ENCODE measurements around the gene PTPRK.

PTPRK gene

DNA sequence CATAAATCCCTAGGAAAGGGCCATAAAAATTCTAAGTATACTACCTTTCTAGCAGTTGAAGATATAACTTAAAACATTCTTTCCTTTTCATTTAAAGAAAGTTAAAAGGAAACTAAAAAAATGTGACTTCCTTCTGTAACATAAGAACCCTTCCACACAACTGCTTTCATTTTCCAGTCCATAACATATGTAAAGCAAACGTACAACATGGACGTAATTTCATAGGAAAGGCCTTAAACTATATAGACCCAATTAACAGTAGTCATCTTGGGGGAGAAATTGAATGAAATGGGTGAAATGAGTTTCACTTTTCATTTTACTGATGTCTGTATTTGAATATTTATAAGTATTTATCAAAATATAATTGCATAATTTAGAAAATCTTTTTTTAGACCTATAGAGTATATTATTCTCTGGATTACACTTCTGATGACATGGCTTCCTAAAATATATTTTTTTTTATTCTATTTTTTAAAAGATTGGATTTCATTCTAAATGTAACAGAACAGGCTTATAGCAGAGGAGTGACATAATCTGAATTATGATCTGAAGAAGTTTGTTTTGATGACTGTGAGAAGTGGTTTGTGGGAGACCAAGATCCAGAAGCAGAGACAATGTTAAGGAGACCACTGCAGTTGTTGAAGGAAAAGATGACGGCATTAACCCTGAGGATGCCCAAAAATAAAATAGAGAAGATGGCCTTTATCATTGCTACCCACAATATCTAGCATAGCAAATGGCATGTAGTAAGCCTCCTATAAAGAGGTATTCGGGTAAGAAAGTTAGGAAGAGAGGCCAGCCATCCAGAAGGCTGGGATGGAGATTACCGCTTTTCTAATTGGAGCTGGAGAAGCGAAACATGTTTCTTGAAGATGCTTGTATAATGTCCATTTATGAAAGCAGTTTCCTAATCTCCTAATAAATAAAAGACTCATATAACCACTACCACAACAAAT lies 260.4 kb downstream of the PTPRK start:
- TF ChIP-seq, protein P1, sequence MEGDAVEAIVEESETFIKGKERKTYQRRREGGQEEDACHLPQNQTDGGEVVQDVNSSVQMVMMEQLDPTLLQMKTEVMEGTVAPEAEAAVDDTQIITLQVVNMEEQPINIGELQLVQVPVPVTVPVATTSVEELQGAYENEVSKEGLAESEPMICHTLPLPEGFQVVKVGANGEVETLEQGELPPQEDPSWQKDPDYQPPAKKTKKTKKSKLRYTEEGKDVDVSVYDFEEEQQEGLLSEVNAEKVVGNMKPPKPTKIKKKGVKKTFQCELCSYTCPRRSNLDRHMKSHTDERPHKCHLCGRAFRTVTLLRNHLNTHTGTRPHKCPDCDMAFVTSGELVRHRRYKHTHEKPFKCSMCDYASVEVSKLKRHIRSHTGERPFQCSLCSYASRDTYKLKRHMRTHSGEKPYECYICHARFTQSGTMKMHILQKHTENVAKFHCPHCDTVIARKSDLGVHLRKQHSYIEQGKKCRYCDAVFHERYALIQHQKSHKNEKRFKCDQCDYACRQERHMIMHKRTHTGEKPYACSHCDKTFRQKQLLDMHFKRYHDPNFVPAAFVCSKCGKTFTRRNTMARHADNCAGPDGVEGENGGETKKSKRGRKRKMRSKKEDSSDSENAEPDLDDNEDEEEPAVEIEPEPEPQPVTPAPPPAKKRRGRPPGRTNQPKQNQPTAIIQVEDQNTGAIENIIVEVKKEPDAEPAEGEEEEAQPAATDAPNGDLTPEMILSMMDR (IDR thresholded peaks at IDR 0.05; ENCODE audit: low read depth, low read length) = no peak
- Histone ChIP-seq H3K9me3 (ENCODE audit: severe bottlenecking) (no peaks in the 10 kb centered on the region), H3K4me3 (ENCODE audit: low read depth, low read length) (no peak overlapping the region), H3K27me3 (ENCODE audit: insufficient read depth, low read depth, severe bottlenecking) (no peaks in the 10 kb centered on the region), H3K27ac (no peak overlapping the region), H3K36me3 (no peaks in the 10 kb centered on the region)
- DNase-seq = no peak

DNA sequence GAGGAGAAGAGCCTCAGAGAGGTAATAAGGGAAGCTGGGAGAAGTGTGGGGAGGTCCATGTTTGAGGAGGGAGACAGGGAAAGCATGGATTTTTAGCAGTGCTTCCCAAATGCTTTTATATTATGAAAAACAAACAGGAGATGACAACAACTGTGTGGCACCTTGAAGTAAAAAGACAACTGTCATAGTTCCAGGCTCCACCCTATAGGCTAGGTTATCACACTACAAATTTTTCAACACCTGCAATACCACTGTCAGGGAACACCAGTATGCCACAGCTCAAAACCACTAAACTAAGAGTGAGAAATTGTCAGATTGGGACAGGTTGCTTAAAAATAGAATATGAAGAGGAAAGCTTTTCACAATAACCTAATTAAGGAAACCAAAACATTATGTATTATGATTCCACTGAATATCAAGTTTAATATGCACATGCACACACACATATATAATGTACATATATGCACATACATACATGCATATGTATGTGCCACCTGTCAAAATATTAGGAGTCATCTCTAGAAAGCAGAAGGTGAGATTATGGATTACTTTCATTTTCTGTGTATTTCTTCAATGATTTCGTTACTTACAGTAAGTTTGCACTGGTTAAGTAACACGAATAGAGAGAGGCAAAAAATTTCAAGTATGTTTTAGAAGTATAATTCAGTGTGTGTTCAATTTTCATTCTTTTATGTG lies 261.2 kb downstream of the PTPRK start:
- TF ChIP-seq, protein P1 (IDR thresholded peaks at IDR 0.05; ENCODE audit: low read depth, low read length) = no peak
- Histone ChIP-seq H3K36me3 (no peaks in the 10 kb centered on the region), H3K27me3 (ENCODE audit: insufficient read depth, low read depth, severe bottlenecking) (no peaks in the 10 kb centered on the region), H3K9me3 (ENCODE audit: severe bottlenecking) (no peaks in the 10 kb centered on the region), H3K27ac (no peak overlapping the region), H3K4me3 (ENCODE audit: low read depth, low read length) (no peak overlapping the region)
- no peak for DNase-seq

DNA sequence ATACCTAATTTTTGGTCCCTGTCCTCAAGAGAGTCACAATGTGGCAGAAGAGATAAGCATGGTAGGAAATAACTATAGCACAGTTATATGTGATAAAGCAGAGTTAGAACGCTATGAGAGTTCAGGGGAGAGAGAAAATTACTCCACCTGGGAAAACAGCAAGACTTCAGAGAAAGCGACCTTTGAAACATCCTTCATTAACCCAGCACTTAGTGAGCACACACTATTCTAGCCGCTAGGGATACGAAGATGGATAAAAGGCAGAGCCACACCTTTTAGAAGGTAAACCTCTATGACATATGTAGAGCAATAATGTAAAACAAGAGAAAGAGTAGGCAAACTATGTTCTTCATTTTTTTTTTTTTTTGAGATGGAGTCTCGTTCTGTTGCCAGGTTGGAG lies 264.3 kb downstream of the PTPRK start:
- DNase-seq = no peak
- H3K9me3 ChIP-seq (ENCODE audit: severe bottlenecking) = no peaks in the 10 kb centered on the region
- TF ChIP-seq, protein P1 (IDR thresholded peaks at IDR 0.05; ENCODE audit: low read depth, low read length) = no peak
- H3K27ac ChIP-seq = no peak overlapping the region
- H3K36me3 ChIP-seq = no peaks in the 10 kb centered on the region
- H3K4me3 ChIP-seq (ENCODE audit: low read depth, low read length) = no peak overlapping the region
- no peaks in the 10 kb centered on the region for H3K27me3 ChIP-seq (ENCODE audit: insufficient read depth, low read depth, severe bottlenecking)

DNA sequence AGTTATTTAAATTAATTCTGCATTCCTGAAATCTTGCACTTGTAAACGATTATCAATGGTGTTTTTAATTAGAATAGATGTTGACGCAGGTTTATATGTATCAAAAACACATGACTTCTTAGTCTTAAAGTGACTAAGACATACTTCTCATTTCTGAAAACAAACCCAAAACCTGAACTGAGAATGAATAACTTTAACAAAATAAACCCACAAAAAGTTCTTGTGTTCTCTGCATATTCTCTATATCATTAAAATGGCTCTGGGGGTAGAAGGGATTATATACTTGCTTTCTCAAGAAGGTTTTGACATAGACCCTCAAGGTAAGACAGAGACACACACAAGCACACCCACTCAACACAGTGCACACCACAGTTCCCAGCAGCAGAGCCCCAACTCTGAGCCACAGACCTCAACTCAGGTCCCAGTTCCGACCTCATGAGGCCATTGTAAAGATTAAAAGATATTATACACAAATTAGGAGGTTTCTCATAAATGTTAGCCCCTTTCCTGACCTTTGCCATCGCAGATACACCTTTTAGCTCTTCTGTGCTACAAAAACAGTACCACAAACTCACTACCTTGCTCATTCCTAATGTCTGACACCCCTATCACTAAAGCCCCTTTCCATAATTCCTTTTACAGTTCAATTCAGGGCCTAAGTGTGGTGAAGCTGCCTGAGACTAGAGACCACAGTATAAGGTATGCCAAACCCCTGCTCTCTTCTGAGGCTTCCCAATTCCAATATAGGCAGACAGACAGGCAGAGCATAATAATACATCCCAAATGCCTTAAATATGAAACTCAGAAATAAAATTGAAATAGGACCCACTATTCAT lies 267.8 kb downstream of the PTPRK start:
- Histone ChIP-seq H3K36me3 (no peaks in the 10 kb centered on the region), H3K9me3 (ENCODE audit: severe bottlenecking) (no peaks in the 10 kb centered on the region), H3K27me3 (ENCODE audit: insufficient read depth, low read depth, severe bottlenecking) (no peaks in the 10 kb centered on the region), H3K4me3 (ENCODE audit: low read depth, low read length) (no peak overlapping the region), H3K27ac (no peak overlapping the region)
- TF ChIP-seq, protein P1 (IDR thresholded peaks at IDR 0.05; ENCODE audit: low read depth, low read length) = no peak
- no peak for DNase-seq

DNA sequence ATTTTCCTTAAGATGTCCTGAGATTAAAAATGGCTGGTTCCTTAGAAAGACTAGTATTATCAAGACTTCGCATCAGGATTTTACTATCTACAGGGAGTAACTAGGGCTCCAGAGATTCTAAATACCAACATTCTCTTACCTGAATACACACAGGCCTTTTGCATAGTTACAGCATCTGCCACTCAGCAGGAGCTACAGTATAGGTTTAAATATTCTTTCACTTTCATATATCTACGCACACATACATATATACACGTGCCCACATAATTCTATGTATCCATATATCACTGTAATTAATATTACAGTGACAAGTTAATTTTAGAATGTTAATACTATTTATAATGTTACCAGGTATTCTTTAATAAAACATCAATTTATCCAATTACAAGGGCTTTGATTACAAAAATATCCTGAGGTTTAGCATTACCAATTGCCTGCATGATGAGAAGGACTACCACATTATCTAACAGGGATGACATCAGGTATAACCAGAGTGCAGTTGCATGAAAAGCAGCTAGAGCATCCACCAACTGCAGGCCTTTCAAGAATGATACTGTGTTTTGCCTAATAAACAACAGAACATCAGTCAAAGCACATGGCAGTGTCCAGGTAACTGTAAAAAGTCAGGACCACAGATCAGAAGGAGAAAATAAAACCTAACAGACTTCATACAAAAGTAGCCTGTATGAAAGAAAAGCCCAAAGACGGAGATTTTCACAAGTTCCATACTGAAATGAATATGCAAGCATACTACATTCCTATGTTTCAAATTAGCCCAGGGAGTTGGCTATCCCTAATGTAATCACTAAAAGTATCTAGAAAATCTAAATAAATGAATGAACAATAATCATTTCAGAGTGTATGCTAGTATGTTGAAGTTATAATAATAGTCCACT lies 268.7 kb downstream of the PTPRK start:
- Histone ChIP-seq H3K4me3 (ENCODE audit: low read depth, low read length) (no peak overlapping the region), H3K27me3 (ENCODE audit: insufficient read depth, low read depth, severe bottlenecking) (no peaks in the 10 kb centered on the region), H3K36me3 (no peaks in the 10 kb centered on the region), H3K9me3 (ENCODE audit: severe bottlenecking) (no peaks in the 10 kb centered on the region), H3K27ac (no peak overlapping the region)
- TF ChIP-seq, protein P1 (IDR thresholded peaks at IDR 0.05; ENCODE audit: low read depth, low read length) = no peak
- no peak for DNase-seq
